NCI-H187 treated with DMSO at 0.1 percent for 48 hours (cell line): ENCODE data around the gene SLC19A2.
"Not testable (repeated sequence)": the region's sequence is repeated elsewhere in the genome, so short reads cannot be mapped to it uniquely, and the experiment has no call there.

ENCODE experiments used
- DNase-seq: peaks from one replicate; lab custom pipeline; 2025; lab: John Stamatoyannopoulos, UW

The SLC19A2 gene

GRCh38 chr1:169508432-169509338, 22.9 kb upstream of the SLC19A2 start:
- no peak for DNase-seq

GRCh38 chr1:169507413-169507812, 21.7 kb upstream of the SLC19A2 start:
- DNase-seq = no peak

- DNase-seq = not testable (repeated sequence)
Observed at GRCh38 chr1:169503601-169504000, 17.9 kb upstream of the SLC19A2 start.

GRCh38 chr1:169499807-169500206, 14.1 kb upstream of the SLC19A2 start:
- DNase-seq = no peak

- no peak for DNase-seq
Observed at GRCh38 chr1:169497317-169497716, 11.6 kb upstream of the SLC19A2 start.

GRCh38 chr1:169495916-169496315, 10.2 kb upstream of the SLC19A2 start:
- DNase-seq = no peak

- no peak for DNase-seq
Observed at GRCh38 chr1:169495046-169495775, 9.5 kb upstream of the SLC19A2 start.

- no peak for DNase-seq
Observed at GRCh38 chr1:169494343-169494742, 8.6 kb upstream of the SLC19A2 start.

GRCh38 chr1:169493251-169493650, 7.5 kb upstream of the SLC19A2 start:
- DNase-seq = no peak

- DNase-seq = no peak
Observed at GRCh38 chr1:169491845-169492281, 6.1 kb upstream of the SLC19A2 start.

GRCh38 chr1:169488157-169488556, 2.4 kb upstream of the SLC19A2 start:
- DNase-seq = no peak

- DNase-seq = no peak
Observed at GRCh38 chr1:169487561-169487960, 1.8 kb upstream of the SLC19A2 start.

- no peak for DNase-seq
Observed at GRCh38 chr1:169487133-169487532, 1.4 kb upstream of the SLC19A2 start.

- DNase-seq = no peak
Observed at GRCh38 chr1:169486281-169487051, 722 bp upstream of the SLC19A2 start.

GRCh38 chr1:169484683-169485430, 887 bp downstream of the SLC19A2 start:
- DNase-seq = no peak

- peak; percentile 97 for DNase-seq
Observed at GRCh38 chr1:169484101-169484500, 1.6 kb downstream of the SLC19A2 start.

- DNase-seq = peak; percentile 62
Observed at GRCh38 chr1:169483500-169483966, 2.2 kb downstream of the SLC19A2 start.

- no peak for DNase-seq
Observed at GRCh38 chr1:169479363-169480066, 6.2 kb downstream of the SLC19A2 start.

GRCh38 chr1:169478094-169478672, 7.6 kb downstream of the SLC19A2 start:
- DNase-seq = no peak

- DNase-seq = no peak
Observed at GRCh38 chr1:169475806-169476387, 9.8 kb downstream of the SLC19A2 start.
